ENCODE results near the gene ADAD2.

The ADAD2 gene

GRCh38 chr16:84244728-84245127 is 53.8 kb downstream of the ADAD2 start:
- no peak for FAIRE-seq
- no peak for DNase-seq (ENCODE audit: insufficient read length, low spot score)

DNA sequence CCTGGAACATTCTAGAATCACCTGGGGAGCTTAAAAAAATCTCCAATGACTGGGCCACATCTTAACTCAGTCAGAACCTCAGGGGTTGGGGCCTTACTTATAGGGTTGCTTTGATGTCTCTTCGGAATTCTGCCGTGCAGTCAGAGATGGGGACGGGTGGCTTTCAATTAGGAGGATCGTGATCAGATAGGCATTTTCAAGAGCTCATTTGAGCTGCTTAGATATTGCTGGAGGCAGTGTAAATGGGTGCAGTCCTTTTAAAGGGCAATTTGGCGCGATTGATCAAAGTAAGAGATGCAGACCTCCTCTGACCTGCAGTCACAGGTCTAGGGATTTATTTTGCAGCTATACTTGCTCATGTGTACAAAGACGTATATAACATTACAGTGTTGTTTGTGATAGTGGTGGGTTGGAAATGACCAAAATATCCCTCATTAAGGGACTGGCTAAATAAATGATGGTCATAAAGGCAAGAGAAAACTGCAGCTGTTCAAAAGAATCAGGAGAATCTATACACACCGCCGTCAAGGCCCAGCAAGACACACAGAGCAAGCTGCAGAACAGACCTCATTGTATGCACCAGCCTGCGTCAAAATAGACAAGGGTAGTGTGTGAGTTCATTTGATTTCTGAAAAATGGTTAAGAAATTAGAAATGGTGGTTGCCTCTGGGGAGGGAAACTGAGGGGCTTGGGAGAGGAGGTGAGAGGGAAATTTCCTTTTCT is 55.2 kb downstream of the ADAD2 start:
- FAIRE-seq = peak; percentile 52
- DNase-seq (ENCODE audit: insufficient read length, low spot score) = no peak

DNA sequence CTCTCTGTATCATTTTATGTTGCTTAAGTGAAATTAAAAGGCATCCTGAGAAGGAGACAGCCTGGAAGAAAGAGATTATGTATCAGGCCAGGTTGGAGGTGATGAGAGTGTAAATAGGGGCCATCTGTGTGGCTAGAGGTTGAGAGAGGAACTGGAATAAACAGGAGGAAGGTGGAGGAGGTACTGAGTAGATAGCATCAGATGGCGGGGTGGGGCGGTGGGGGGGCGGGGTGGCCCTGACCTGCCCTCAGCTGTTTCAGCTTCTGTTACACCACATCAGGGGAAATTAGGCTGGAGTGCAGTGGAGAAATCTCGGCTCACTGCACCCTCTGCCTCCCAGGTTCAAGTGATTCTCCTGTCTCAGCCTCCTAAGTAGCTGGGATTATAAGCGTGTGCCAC is 55.7 kb downstream of the ADAD2 start:
- FAIRE-seq = no peak
- no peak for DNase-seq (ENCODE audit: insufficient read length, low spot score)

All from HTR-8/SVneo (cell line).